Frontal cortex (tissue), 4 donors: ENCODE data around the gene OPHN1. TPM values are rescaled to one million over a fixed set of nuclear protein-coding genes. Genes with fewer than 3 reads are reported as not detected.
"Not testable (repeated sequence)": the region's sequence is repeated elsewhere in the genome, so short reads cannot be mapped to it uniquely, and the experiment has no call there.

Experiments used
- DNase-seq, 2 donors: peaks; one replicate each; pipeline ENCODE4 v3.0.0; 2012; ENCODE audit warnings: low spot score in 2 of 2
- FAIRE-seq: peaks from 2 replicates; lab custom pipeline; 2012; peaks lifted over from hg19 to GRCh38; lab: Jason Lieb, UNC
- total RNA-seq: library from RNA; depleted of rRNA; stranded (reverse); fragments of >200 nt; gene quantifications from one replicate; pipeline ENCODE4 v1.2.3, GENCODE V29; 2014
- donor health status: control.
- donor health status: control.
- donor health status: control.

Gene OPHN1
- total RNA-seq, 1 donor from 2014 or later: 39.1 TPM

DNA sequence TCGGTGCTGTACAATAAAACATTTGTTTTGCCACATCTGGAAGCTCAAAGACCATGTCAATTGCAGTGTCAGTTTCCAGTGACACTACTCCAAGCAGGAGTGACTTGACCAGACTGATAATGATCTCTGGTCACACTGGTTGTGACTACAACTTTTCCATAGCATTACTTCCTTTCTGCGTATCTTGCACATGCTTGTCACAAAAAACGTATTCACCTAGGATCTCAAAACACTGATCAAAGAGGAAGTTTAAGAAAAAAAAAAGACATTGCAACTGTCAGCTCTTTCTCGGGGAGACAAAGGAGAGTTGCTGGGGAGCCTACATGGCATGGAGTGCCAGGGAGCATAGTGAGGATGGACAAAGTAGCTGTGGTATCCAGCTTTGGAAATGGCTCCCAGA, 60.6 kb downstream of the OPHN1 start:
- FAIRE-seq (no peak), DNase-seq (no peak)

DNA sequence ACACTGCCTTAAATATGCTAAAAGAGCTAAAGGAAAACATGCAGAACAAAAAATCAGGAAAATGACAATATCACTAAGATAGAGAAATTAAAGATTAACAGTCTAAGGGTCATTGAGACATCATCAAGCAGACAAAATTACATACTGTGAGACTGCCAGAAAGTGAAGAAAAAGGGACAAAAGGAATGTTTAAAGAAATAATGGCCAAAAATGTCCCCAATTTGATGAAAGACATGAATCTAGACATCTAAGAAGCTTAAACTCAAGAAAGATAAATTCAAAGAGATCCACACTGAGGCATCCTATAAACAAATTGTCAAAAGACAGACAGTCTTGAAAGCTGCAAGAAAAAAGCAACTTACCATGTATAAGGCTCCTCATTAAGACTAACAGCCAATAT, 63.7 kb downstream of the OPHN1 start:
- DNase-seq (no peak), FAIRE-seq (no peak)

DNA sequence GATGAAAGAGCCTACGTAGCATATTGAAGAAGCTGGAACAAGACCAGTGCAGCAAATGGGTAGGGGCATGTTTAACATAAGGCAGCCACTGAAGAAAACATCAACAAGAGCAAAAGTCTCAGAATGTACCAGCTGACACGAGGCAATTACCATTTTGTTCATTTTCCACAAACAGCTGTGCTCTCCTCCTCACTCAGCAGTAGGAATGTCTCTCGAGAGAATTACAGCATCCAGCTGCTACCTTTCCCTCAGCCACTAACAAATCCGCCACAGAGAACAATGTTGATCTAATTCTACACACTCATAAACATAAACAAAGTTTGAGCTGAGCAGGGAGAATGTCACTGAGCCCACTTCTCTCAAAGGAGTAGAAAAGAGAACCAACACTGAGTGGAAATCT, 68.0 kb downstream of the OPHN1 start:
- FAIRE-seq (no peak), DNase-seq (no peak)

DNA sequence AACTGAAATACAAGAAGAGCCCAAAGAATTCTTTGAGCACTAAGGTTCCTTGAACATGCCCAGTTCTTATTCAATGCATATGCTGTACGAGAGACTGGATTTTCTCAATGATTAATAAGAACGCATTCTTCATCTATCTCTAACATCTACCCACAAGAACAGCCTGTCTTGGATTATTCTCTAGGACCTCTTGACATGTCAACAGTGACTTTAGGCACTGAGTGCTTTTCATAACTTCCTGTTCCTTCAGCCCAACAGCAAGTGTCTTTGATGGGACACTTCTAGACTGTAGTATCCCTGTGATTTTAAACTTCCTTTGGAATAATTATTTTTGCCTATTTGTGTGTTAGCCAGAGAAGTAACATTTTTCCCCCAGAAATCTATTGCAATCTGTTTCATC, 69.3 kb downstream of the OPHN1 start:
- no peak for DNase-seq
- no peak for FAIRE-seq

DNA sequence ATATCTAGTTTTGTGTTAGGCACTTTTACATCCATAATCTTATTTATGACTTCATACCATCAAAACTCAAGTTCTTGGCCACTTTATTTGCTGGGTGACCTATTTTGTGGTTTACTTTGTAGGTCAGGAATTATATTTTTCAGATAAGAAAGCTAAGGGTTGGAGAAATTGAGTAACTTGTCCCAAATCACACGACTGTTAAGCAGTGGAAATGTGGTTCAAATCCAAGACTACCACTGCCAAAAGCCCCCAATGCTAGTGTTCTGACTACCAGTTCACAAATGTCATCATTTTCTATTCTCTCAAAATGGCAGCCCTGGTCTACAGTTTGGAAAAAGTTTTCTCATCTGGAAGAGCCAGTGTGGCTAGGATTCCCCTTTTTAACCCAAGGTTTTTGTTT, 74.6 kb downstream of the OPHN1 start:
- FAIRE-seq (no peak), DNase-seq (no peak)

DNA sequence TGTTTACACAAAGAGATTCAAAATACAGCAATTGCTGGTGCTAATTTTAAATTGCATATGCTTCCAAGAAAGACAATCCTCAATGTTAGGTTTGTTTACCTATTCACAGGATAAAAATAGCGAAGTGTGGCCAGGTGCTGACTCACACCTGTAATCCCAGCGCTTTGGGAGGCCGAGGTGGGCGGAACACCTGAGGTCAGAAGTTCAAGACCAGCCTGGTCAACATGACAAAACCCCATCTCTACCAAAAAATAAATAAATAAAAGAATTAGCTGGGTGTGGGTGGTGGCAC, 77.7 kb downstream of the OPHN1 start:
- no peak for FAIRE-seq
- DNase-seq: no peak

GRCh38 chrX:68354879-68355628, 78.2 kb downstream of the OPHN1 start:
- FAIRE-seq: no peak
- DNase-seq: no peak

- DNase-seq (no peak), FAIRE-seq (no peak)
Measured at GRCh38 chrX:68345025-68345424, 88.3 kb downstream of the OPHN1 start.

DNA sequence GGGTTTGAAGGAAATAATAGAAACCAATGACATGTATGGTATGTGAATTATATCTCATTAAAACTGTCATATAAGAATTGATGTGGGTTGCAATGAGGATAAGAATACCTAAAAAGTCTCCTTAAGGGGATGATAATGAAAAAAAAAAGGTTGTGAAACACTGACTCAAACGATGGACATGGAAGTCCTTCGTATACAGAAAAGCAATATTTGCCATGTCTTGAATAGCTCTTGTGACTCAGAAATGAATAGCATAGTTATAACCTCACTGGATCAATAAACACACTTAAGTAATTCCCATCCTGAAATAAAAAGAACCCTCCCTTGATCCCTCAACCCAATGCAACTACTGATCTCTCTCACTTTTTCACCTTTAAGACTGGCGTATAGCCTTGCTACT, 89.7 kb downstream of the OPHN1 start:
- DNase-seq: no peak
- FAIRE-seq: no peak

DNA sequence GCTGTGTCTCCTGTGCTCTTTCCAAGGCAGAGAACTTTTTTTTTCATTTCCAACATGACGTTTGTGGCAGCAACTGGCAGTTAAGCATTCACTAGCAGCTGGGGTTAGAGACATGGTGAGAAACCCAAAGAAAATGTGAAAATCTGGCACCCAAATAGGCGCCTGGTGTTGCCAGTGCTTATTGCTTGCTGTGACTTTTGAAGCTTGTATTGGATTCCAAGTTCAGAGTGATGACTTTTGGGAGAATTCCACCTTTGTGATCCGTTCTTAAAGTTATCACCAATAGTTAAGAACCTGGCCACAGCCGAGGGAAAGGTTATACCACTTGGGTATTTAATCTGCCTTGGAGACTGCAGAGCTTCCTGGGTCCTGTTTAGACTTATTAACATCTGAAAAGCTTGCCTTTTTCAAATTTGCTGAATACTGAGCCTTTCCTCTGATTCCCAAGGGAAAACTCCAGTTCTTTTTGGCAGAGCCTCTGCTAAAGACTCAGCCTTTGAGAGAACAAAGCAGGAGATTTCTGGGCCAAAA, 101.0 kb downstream of the OPHN1 start:
- FAIRE-seq: no peak
- DNase-seq: no peak

DNA sequence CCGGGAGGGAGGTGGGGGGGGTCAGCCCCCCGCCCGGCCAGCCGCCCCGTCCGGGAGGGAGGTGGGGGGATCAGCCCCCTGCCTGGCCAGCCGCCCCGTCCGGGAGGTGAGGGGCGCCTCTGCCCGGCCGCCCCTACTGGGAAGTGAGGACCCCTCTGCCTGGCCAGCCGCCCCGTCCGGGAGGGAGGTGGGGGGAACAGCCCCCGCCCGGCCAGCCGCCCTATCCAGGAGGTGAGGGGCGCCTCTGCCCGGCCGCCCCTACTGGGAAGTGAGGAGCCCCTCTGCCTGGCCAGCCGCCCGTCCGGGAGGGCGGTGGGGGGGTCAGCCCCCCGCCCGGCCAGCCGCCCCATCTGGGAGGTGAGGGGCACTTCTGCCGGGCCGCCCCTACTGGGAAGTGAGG, 106.5 kb downstream of the OPHN1 start:
- not testable (repeated sequence) for FAIRE-seq, DNase-seq

DNA sequence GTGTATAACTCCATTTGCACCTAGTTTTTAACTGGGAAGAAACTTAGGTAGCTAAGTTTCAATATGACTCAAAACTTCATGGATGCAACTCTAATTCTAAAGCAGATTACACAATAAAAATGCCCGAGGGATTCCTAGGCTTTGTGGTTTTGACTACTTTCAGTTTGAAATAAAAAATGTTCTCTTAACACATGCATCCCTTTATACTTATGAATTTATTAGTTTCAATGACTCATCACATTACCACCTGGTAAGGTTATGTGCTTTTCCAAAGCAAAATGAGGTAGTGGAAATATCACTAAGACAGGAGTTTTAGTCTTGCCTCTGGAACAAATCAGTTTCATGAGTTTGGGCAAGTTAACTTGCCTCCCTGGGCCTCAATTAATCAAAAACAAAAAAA, 125.5 kb downstream of the OPHN1 start:
- DNase-seq: no peak
- no peak for FAIRE-seq

GRCh38 chrX:68304602-68305001, 128.7 kb downstream of the OPHN1 start:
- no peak for DNase-seq
- FAIRE-seq: no peak

GRCh38 chrX:68299898-68300297, 133.4 kb downstream of the OPHN1 start:
- DNase-seq (no peak), FAIRE-seq (no peak)

DNA sequence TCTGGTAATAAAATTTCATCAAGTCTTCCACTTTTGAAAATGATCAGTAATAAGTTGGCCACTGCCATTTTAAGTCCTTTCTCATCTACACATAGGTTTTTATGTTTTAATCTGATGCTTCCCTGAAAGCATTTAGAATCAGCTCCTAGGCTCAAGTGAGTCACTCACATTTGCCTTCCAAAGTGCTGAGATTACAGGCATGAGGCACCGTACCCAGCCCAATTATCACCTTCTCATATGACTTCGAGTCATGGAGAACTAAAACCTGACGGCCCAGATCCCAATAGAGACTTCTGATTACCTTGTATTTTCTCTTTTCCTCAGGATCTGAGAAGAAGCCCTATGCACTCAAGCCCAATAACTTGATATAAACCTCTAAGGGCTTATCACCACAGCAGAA, 140.8 kb downstream of the OPHN1 start:
- no peak for DNase-seq
- no peak for FAIRE-seq

- no peak for DNase-seq
- FAIRE-seq: no peak
Measured at GRCh38 chrX:68288127-68288526, 145.2 kb downstream of the OPHN1 start.

DNA sequence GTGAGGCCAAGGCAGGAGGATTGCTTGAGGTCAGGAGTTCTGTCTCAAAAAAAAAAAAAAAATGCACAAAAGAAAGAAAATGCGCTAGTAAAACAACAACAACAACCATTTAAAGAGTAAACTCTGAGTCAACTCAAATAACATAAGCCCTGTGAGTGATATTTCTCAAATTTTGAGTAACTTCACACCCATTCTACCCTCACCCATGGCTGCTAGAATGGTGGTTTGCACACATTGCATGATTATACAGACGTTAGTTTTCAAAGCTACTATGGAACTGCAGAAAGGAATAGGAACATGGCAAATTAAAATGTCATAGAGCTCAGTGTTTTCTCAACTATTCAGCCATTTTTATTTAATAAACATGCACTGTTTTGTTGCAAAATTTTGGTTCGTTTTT, 145.9 kb downstream of the OPHN1 start:
- DNase-seq: no peak
- FAIRE-seq: no peak

- DNase-seq: no peak
- no peak for FAIRE-seq
Measured at GRCh38 chrX:68286980-68287379, 146.3 kb downstream of the OPHN1 start.

DNA sequence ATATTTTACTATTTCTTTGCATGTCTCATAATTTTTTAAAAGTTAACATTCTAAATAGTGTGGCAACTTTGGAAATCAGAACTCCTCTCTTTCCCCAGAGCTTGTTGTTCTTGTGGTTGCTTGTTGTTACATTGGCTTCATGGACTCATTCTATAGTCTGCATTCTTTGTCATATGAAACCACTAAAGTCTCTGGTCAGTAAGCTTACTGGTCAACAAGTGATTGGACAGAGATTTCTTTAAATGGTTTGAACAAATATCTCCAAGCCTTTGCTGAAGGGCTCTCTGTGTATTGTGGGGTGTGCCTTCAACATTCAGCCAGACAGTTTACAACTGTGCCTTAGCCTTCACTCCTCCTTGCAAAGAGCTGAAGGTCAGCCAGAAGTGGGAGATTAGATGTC, 147.2 kb downstream of the OPHN1 start:
- FAIRE-seq: no peak
- DNase-seq: no peak

DNA sequence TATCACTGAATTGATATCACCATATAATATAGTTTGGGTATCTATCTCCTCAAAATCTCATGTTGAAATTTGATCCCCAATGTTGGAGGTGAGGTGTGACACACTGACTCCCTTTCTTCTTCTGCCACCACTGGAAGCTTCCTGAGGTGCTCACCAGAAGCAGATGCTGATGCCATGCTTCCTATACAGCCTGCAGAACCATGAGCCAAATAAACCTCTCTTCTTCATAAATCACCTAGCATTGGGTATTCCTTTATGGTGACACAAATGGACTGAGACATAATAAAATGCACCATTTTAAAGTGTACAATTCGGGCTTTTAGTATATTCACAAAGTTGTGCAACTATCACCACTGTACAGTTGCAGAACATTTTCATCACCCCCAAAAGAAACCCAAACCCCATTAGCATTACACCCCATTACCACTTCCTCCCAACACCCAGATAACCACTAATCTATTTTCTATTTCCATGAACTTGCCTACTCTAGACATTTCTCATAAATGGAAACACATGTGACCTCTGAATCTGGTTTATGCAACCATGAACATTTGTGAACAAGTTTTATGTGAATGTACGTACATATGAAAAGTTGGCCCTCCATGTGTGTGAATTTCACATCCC, 148.9 kb downstream of the OPHN1 start:
- FAIRE-seq (no peak), DNase-seq (no peak)

DNA sequence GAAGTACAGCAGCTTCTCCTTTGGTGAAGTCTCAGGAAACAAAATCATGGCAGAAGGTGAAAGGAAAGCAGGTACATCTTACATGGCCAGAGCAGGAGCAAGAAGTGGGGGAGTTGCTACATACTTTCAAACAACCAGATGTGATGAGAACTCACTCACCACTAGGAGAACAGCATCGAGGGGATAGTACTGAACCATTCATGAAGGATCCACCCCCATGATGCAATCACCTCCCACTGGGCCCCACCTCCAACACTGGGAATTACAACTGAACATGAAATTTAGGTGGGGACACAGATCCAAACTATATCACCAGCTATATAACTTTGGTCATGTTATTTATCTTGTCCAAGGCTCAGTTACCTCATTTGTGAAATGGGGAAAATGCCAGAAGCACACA, 159.4 kb downstream of the OPHN1 start:
- DNase-seq: no peak
- FAIRE-seq: no peak

DNA sequence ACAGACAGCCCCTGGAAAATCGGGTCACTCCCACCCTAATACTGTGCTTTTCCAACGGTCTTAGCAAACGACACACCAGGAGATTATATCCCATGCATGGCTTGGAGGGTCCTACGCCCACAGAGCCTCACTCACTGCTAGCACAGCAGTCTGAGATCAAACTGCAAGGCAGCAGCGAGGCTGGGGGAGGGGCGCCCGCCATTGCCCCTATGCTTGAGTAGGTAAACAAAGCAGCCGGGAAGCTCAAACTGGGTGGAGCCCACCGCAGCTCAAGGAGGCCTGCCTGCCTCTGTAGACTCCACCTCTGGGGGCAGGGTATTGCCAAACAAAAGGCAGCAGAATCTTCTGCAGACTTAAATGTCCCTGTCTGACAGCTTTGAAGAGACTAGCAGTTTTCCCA, 168.5 kb downstream of the OPHN1 start:
- FAIRE-seq, DNase-seq: not testable (repeated sequence)
